NCI-H2171 treated with DMSO at 0.1 percent for 48 hours (cell line): Measurements from ENCODE around the gene PCSK5.

Source experiments
- DNase-seq: peaks from one replicate; lab custom pipeline; 2025; lab: John Stamatoyannopoulos, UW

PCSK5 gene

DNA sequence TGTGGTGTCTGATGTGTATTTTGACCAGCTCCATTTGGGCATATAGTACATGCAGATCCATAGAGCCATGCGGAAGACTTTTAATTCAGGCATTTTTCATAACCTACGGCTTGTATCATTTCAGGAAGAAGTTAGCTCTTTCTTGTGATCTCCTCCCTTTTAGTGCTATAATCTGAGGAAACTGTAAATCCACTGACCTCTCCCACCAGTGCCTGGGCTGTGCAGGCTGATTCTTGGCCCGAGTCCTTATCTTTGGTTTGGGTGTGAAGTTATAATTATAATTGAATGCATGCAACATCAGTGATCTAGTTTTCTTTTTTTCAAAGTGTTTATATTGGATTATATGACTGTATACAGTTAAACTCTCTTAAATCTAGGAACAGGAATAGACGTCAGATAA, 247.9 kb downstream of the PCSK5 start:
- no peak for DNase-seq

DNA sequence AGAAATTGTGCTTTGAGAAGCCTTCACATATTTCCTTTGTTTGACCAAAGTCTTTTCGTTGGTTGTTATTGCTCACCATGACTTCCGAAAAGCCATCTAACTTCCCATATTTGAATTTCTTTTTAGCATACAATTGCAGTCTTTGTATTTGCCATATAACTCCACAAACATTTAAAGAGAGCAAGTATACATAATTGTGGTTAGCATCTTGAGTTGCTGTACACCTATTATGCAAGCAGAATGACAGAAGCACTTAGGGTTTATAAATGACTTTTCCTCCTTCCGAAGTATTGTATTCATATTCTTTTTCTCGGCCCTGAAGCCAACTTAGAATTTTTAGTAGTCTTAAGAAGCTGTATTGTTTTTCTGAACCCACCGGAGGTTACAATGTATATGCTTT, 253.4 kb downstream of the PCSK5 start:
- DNase-seq, result no peak

DNA sequence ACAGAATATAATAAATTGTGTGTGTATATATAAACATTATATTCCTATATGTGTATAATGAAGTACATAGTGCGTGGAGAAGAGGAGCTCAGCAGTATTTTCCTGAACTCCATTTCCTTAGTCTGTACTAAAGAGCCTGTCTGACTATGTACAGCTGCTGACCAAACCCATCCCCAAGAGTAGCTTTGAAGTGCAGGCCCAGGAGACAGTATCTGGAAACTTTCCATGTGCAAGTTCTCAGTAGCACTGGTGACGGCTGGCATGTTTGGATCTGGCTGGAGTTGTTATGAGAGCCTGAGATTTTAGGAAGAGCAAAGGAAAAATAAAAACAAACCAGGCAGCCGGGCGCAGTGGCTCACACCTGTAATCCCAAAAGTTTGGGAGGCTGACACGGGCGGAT, 259.5 kb downstream of the PCSK5 start:
- DNase-seq, result no peak

DNA sequence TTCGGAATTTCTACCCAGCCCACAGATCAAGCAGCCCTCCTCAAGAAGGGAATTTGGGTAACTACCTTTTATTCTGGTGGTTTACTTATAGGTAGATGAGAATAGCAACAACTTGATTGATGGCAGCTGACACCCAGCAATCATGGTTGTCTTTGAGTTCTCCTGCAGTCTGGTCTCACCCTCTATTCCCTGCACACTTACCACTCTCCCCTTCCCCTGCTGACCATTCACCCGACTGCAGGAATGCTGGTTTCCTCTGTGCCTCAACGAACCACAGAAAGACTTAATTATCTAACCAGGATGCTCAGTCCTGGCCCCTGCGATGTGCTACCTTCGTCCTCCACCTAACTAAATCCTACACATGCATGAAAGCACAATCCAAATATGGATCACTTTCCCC, 260.8 kb downstream of the PCSK5 start:
- no peak for DNase-seq

DNA sequence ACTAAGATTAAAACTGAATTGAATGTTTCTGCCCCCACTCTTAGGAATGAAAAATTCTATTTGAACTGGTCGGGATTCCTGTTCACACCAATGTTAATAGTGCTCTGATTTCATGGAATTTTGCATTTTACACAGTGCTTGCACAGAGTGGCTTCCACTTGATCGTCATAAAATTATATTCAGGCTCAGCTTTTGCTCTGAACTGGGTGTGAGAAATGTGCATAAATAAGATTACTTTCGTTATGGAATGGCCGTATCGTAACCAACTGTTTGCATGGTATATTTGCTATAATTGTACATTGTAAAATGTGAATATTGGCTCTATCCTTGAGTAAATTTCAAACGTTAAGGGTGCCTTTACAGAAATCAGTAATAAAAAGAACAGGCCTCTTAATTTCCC, 262.9 kb downstream of the PCSK5 start:
- DNase-seq, result no peak

DNA sequence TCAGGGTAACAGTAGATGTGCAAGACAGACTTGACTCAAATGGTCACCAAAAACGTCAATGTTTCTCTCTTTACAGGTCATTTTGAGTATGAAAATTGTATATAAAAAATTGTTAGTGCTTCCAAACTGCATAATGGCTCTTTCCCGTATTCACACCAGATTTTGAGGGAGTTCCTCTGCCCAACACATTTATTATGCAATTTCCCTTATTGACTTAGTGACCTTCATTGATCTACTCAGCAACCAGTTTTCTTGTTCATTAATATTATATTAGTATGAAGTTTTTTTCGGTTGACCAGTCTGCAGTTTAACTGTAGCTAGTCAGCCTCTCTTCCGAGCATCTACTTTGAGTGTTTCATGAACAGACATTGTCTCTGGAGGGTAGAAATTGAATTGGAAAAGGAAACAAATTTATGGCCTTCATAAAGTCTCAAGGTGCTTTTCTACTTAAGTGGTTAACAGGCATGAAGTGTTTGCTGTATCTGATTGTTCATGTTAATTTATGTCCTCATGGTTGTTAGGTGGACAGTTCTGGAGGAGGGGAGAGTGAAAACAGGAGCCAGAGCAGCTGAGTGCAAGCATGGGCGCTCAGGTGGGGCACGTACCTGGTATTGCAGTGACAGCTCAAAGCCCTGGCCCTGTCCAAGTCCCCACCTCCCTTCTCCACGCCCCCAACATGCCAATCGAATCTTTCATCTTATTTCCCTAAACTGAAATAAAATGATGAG, 263.6 kb downstream of the PCSK5 start:
- DNase-seq, result no peak

DNA sequence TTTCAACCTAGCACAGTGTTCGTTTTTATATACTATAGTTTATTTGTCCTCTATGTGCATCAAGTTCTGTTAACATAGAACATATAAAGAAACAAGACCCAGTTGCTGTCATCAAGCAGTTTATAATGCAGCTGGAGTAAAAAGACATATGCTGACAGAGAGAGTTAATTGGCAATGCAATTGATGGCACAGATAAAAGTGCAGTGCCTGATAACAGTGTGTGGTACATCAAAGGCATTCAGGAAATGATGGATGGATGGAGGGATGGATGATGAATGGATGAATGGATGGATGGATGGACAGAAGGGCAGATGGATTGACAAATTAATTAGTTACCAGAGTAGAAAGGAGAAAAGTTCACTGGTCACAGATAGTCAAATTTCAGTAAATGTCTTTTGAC, 264.9 kb downstream of the PCSK5 start:
- no peak for DNase-seq

DNA sequence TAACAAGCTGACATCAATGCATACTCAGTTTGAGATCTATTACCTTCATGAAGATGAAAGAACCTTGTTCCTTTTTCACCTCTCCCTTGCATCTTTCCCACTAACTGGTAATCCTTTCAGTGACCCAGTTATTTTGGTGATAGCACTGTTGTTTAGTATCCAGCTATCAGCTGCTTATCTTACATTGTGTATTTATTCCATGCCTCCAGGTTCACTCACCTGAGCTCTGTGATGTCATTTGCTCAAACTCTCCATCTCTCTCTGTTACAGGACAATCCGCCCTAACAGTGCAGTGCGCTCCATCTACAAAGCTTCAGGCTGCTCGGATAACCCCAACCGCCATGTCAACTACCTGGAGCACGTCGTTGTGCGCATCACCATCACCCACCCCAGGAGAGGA, 268.2 kb downstream of the PCSK5 start:
- no peak for DNase-seq

DNA sequence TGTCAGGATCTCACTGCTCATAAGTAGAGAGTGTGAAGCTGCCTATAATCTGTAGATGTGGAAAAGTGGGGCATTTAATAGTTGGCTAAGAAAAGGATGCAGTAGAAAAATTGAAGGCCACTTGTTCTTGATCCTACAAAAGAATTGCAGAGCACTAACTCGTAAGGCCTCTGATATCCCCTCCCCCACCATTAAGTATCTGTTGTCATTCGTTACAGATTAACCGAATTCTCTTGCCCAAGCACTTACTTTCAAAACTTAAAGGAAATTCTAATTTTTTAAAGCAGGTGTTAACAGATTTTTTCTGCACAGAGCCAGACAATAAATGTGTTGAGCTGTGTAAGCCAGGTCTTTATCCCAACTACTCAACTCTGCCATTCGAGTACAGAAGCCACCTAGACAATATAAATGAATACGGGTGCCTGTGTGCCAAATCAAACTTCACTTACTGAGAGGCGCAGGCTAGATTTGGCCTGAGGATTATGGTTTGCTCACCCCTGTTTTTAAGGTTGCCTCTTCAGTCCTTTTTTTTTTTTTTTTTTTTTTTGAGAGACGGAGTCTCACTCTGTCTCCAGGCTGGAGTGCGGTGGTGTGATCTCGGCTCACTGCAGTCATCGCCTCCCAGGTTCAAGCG, 268.9 kb downstream of the PCSK5 start:
- no peak for DNase-seq

DNA sequence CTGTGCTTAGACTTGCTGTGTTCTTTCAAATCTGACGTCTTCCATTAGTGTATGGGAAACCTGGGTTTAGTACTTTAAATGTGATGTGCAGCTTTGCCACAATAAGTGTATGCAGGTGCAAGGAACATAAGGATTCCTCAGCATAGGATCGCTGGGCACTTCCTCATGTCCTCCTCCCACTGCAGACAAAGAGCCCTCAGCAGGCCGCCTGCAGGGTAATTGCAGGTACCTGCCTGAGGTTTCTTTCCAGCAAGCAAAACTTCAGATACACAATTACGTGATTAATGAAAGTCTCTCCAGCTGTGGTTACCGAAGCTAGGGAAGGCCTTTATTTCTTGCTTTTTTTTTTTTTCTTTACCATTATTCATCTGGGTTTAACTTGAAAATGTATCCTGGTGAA, 270.6 kb downstream of the PCSK5 start:
- no peak for DNase-seq

DNA sequence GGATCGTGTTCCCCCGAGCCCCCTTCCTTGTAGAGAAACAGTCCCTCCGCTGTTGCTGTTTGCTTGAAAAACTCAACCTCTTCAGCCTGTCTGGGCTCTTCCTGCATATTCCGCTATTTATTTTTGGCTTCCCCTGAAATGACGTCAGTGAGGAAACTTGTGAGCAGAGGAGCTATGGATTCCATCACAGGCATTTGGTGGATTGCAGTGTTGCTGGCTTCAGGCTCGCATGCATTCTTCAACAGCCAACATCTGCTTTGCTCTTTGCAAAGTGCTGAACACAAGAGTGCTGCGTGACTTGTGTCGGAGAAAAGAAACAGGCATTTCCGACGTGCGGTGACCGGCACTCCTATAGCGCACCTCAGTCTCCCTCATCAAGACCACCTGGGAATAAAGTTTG, 271.1 kb downstream of the PCSK5 start:
- no peak for DNase-seq

DNA sequence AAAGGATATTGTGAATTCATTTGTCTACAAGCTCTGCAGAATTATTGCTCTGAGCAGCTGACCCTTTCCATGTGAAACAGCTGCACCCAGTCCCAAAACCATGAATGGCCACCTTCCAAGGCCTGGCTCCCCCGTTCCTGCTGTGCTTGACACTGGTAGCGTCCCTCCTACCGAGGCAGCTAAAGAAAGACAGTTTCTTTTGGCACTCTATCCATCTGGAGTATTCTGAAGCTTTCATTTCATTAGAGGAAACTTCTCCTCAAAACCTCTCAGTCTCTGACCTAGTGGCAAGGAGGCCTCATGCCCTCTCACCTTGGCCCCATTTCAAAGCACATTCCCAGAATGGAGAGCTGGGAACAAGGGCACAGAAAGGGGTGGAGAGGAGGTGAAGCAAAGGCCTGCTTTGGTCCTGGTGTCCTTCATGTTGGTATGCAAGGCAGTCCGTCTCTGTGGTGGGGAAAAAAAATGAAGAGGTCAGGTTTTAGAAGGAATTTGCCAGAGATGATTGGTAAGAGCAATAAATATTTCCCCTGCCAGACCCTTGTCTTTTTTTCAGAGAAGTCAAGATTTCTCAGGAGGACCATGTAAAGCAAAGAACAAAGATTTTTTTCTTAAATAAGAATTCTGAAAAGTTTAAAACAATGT, 271.7 kb downstream of the PCSK5 start:
- DNase-seq, result no peak

DNA sequence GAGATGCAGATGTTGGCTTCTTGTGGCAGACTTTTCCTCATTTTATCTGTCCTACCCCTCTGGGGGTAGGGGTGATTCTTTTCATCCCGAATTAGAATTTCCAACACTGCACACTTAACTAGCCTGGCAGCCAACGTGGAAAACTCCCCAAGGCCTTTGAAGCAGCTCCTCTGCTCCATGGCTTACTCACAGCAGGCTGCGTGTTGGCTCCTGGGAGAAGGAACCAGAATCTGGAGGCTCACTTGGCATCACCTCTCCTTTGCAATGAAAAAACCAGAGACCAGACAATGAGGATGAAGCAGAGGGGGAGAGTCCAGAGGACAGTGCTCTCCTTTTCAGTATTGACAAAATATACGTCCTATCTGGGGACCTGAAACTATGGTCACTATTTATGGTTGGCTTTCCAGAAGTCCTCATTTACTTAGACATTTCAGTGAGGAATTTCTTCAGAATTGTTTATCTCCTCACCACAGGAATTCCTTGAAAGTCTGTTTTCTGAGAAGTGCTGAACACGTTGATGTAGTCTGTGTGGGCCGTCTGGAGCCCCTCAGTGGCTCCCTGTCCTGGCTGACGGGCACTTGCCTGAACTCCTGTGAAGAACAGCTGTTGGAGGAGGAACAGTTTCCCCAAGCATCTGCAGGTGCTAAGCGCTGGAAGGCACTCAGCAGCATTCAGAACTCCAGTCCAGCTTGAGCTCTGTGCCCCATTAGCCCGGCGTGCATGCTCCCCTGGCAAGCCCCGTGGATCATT, 272.5 kb downstream of the PCSK5 start:
- no peak for DNase-seq

DNA sequence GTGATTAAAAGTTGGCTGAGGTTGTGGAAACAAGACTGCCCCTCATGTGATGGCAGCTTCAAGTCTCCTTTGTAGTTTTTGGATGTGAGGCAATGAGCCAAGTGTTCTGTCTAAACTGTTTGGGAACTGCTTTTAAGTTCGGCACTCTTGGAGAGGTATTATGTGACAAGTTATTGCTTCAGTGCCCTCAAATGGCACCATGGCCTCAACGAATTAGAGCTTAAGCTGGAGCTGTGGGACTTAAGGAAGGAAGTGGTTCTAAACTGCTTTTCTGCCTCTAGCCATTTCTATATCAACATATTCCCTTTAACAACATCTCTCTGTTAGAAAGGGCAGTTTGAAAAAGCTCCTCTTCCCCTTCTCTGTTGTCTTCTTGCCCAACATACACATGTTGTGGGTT, 276.1 kb downstream of the PCSK5 start:
- DNase-seq, result no peak

DNA sequence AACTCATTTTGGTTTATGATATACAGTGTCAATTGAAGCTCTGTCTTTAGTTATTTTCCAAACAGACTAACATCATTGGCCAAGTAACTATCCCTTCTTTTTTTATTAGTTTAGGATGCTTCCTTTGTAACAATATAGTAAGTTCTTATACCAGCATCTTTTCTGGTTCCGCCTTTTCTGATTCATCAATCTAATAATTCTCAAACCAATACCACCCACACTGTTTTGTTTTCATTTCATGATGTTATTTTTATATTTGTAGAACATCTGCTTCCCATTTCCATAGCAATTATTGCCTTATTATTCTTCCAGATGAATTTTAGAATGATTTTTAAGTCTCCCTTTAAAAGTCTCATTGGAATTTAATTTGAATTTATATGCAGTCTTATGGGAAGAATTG, 285.7 kb downstream of the PCSK5 start:
- DNase-seq, result no peak

DNA sequence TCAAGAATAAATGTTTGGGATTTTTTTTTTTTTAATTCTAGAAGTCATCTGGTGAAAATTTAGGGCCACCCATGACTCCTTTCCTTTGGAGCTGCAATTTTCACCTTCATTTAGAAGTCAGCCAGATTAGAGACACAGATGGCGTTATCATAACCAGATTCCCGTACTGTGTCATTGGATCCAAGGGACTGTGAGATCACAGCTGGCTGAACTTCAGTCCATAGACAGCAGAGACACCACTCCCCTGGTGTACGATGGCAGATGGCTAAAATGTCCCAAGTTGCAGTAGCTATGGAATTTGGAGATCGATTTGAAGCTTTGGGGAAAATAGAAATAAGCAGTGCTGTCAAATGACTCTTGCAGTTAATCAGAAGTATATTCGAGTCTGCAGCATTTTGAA, 287.5 kb downstream of the PCSK5 start:
- DNase-seq, result peak; percentile 3

DNA sequence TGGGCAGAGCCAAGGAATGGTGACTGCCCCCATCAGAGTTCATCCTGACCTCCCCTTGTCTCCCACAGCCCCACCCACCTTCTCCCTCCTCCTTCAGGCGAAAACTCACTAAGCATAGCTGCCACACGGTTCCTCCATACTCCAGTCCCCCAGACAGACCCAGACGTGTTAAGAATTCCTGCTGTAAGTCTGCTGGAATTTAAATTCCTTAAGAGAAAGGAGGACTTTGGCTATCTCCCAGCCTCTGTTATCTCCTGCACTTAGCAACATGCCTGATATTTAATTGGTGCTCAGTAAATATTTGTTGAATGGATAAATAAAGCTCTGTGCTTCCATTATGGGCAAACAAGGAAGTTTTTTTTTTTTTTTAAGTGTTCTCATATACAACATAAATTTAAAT, 290.1 kb downstream of the PCSK5 start:
- no peak for DNase-seq

DNA sequence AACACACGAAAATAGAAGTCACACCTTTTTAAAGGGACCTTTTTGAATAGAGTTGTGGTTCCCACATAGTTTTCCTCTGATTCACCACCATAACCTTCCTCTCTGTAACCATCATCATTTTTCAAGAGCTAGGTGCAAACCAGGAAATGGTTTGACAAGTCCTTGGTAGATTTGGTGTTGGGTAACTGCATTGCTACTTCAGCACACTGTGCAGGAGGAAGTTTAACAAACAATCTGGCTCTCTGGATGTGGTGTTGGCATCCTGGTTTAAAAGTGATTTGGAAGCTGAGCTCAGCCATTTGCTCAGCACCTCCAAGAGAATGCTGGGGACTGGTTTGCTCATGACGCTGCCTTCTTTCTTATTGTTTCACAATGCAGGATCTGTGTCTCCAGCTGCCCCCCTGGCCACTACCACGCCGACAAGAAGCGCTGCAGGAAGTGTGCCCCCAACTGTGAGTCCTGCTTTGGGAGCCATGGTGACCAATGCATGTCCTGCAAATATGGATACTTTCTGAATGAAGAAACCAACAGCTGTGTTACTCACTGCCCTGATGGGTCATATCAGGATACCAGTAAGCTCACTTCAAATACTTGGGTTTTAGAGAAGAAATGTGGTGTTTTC, 290.7 kb downstream of the PCSK5 start:
- no peak for DNase-seq

DNA sequence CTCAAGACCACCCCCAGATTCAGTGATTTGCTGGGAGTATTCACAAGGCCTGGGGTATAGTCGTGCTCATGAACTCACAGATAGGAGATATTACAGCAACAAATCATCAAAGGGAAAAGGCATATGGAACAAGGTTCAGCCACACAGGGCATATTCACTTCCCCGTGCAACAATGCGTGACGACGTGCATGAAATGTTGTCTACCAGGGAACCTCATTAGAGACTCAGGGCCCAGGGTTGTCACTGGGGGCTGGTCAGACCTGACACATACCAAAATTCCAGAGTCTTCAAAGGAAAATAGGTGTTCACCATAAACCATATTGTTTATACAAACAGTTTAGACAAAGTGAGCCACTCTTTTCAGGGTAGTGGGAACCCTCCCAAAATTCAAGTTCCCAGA, 291.3 kb downstream of the PCSK5 start:
- DNase-seq, result no peak

DNA sequence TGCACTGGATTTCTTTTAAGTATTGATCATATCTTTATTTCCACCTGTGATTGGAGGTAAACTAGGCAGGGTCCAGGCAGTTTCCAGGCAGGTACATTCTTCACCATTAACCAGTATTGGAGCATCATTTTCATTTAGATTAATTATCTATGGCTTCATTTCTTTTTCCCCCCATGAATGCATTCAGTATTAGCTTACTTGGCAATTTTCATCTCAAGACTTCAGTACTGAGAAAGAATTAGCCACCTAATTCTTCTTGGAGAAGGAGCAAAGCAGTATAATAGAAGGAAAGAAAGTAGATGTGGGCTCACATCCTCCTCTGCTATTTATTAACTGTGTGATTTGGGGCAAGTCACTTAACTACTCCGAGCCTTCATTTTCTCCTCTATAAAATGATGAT, 295.0 kb downstream of the PCSK5 start:
- no peak for DNase-seq

DNA sequence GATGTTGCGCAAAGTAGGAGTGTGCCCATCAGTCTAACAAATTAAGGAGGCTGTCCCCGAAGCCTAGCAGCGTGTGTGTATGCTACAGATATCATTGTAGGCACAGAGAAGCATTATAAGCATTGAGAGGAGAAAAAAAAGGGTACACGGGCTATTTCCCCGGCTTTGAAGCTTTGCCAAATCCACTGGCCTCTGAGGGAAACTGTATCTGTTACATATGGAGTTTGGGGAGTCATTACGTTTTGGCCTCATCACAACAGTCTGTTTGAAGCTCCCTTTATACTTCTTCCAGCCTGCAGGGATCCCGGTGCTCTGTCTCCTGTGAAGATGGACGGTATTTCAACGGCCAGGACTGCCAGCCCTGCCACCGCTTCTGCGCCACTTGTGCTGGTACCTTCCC, 297.8 kb downstream of the PCSK5 start:
- no peak for DNase-seq

DNA sequence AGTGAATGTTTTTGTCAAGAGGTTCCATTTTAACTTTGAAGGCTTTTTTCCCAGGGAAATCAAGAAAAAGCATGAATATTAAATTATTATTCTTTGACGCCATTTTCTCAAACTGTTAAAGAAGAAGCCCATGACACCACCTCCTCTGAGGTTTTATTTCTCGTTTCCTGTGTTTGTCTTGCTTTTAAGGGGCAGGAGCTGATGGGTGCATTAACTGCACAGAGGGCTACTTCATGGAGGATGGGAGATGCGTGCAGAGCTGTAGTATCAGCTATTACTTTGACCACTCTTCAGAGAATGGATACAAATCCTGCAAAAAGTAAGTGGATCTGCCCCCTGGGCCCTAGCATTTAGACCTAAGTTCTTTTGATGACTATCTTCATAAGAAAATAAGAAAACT, 298.4 kb downstream of the PCSK5 start:
- DNase-seq, result no peak

DNA sequence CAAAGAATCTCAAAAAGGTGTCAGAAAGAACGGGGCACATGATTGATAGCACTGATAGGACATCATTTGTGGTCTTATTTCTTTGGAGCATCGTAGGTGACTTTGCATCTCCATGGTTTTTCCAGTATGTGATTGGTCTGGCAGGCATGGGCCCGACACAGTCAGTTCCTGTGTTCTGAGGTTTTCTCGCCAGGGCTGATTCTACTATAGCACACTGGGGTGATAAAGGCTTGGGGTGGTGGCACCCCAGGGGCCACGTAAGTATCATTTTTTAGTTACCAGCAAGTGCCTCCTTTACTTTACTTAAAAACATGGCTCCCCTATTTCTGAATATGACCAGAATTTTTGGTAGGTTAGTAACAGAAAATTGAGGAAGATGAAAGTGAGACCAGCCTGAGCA, 301.0 kb downstream of the PCSK5 start:
- DNase-seq, result no peak
